H9 (cell line): ENCODE measurements around the gene CREB5. TPM values are rescaled to one million over a fixed set of nuclear protein-coding genes. Genes with fewer than 3 reads are reported as not detected.

Source experiments
- DNase-seq: peaks from one replicate; pipeline ENCODE4 v3.0.0-alpha.2; 2017
- H2AFZ ChIP-seq: one replicate; pipeline ENCODE4 v1.6.1; 2013; ENCODE audit warnings: mild to moderate bottlenecking, low read length, control low read depth, moderate library complexity
- H2AK5ac ChIP-seq: 2 replicates; pipeline ENCODE4 v1.6.1; 2013; ENCODE audit warnings: low read length, control low read depth, mixed read lengths; ENCODE audit not compliant: insufficient read length
- H2BK120ac ChIP-seq: one replicate; pipeline ENCODE4 v1.6.1; 2013; ENCODE audit warnings: low read depth, mild to moderate bottlenecking, low read length, control low read depth, inconsistent platforms; ENCODE audit not compliant: poor library complexity, severe bottlenecking
- H2BK12ac ChIP-seq: 2 replicates; pipeline ENCODE4 v1.6.1; 2013; ENCODE audit warnings: low read length, control low read depth, mixed read lengths, low read depth; ENCODE audit not compliant: insufficient read length
- H2BK15ac ChIP-seq: 2 replicates; pipeline ENCODE4 v1.6.1; 2013; ENCODE audit warnings: low read depth, low read length, control low read depth
- H2BK20ac ChIP-seq: one replicate; pipeline ENCODE4 v1.6.1; 2013; ENCODE audit warnings: low read depth, mild to moderate bottlenecking, low read length, control low read depth, inconsistent platforms; ENCODE audit not compliant: poor library complexity, severe bottlenecking
- H2BK5ac ChIP-seq: 2 replicates; pipeline ENCODE4 v1.6.1; 2013; ENCODE audit warnings: low read length, control low read depth, mixed read lengths; ENCODE audit not compliant: insufficient read length
- H3K14ac ChIP-seq: 2 replicates; pipeline ENCODE4 v1.6.1; 2013; ENCODE audit warnings: low read length, control low read depth; ENCODE audit not compliant: insufficient read depth
- H3K18ac ChIP-seq: 2 replicates; pipeline ENCODE4 v1.6.1; 2013; ENCODE audit warnings: low read depth, mild to moderate bottlenecking, mixed read lengths, low read length, control low read depth; ENCODE audit not compliant: insufficient read length
- H3K23ac ChIP-seq: 2 replicates; pipeline ENCODE4 v1.6.1; 2013; ENCODE audit warnings: low read length, control low read depth, mixed read lengths, low read depth; ENCODE audit not compliant: insufficient read length
- H3K23me2 ChIP-seq: 2 replicates; pipeline ENCODE4 v1.6.1; 2013; ENCODE audit warnings: low read depth, mild to moderate bottlenecking, mixed read lengths, low read length, control low read depth; ENCODE audit not compliant: insufficient read length, poor library complexity, severe bottlenecking
- H3K27ac ChIP-seq: 2 replicates; pipeline ENCODE4 v1.5.1; 2013; ENCODE audit warnings: low read length, control low read depth, mixed read lengths, low read depth; ENCODE audit not compliant: insufficient read length
- H3K27me3 ChIP-seq: 2 replicates; pipeline ENCODE4 v1.6.1; 2013; ENCODE audit warnings: low read length, control low read depth, inconsistent platforms; ENCODE audit not compliant: insufficient read depth
- H3K4ac ChIP-seq: 2 replicates; pipeline ENCODE4 v1.6.1; 2013; ENCODE audit warnings: low read depth, mild to moderate bottlenecking, control low read depth, inconsistent platforms, low read length, moderate library complexity
- H3K4me1 ChIP-seq: 2 replicates; pipeline ENCODE4 v1.6.1; 2013; ENCODE audit warnings: low read length, control low read depth, inconsistent platforms; ENCODE audit not compliant: insufficient read depth
- H3K4me2 ChIP-seq: 2 replicates; pipeline ENCODE4 v1.6.1; 2013; ENCODE audit warnings: low read length, control low read depth, mixed read lengths; ENCODE audit not compliant: insufficient read length, insufficient read depth
- H3K56ac ChIP-seq: 2 replicates; pipeline ENCODE4 v1.6.1; 2013; ENCODE audit warnings: low read depth, mild to moderate bottlenecking, mixed read lengths, low read length, control low read depth; ENCODE audit not compliant: insufficient read length
- H3K79me1 ChIP-seq: 2 replicates; pipeline ENCODE4 v1.6.1; 2013; ENCODE audit warnings: low read depth, mild to moderate bottlenecking, moderate library complexity, low read length, control low read depth, inconsistent platforms; ENCODE audit not compliant: insufficient read depth, poor library complexity, severe bottlenecking
- H3K79me2 ChIP-seq: 2 replicates; pipeline ENCODE4 v1.6.1; 2013; ENCODE audit warnings: low read length, control low read depth, inconsistent platforms; ENCODE audit not compliant: insufficient read depth
- H3K9ac ChIP-seq: 2 replicates; pipeline ENCODE4 v1.6.1; 2013; ENCODE audit warnings: low read length, control low read depth, mixed read lengths; ENCODE audit not compliant: insufficient read length; ENCODE audit errors: extremely low read depth
- H3K9me3 ChIP-seq: one replicate; pipeline ENCODE4 v1.6.1; 2013; ENCODE audit warnings: low read depth, low read length, inconsistent platforms; ENCODE audit not compliant: control insufficient read depth
- H3T11ph ChIP-seq: one replicate; pipeline ENCODE4 v1.6.1; 2013; ENCODE audit warnings: mild to moderate bottlenecking, low read length, control low read depth, inconsistent platforms
- H4K20me1 ChIP-seq: one replicate; pipeline ENCODE4 v1.6.1; 2013; ENCODE audit not compliant: control insufficient read depth, insufficient read length, insufficient read depth
- H4K5ac ChIP-seq: 2 replicates; pipeline ENCODE4 v1.6.1; 2013; ENCODE audit warnings: low read depth, mild to moderate bottlenecking, mixed read lengths, low read length, control low read depth; ENCODE audit not compliant: insufficient read length
- H4K8ac ChIP-seq: replicated peaks from 2 replicates; pipeline ENCODE4 v1.6.1; 2013; ENCODE audit warnings: low read length, control low read depth, mixed read lengths, low read depth; ENCODE audit not compliant: insufficient read length
- H4K91ac ChIP-seq: 2 replicates; pipeline ENCODE4 v1.6.1; 2013; ENCODE audit warnings: low read depth, mild to moderate bottlenecking, moderate library complexity, mixed read lengths, low read length, control low read depth; ENCODE audit not compliant: insufficient read length
- H3K27ac Mint-ChIP-seq, 3 experiments: 2 replicates in 2 of 3; 3 replicates in 1 of 3; pipeline ENCODE4 v1.8.0; 2020 to 2021; ENCODE audit warnings: mixed read lengths in 3 of 3, mild to moderate bottlenecking in 1 of 3, moderate library complexity in 1 of 3
- H3K27me3 Mint-ChIP-seq: 2 replicates; pipeline ENCODE4 v1.8.0; 2021; ENCODE audit warnings: low read depth, mild to moderate bottlenecking, moderate library complexity, mixed read lengths
- H3K36me3 Mint-ChIP-seq, 3 experiments: 2 replicates in 2 of 3; 3 replicates in 1 of 3; pipeline ENCODE4 v1.8.0; 2020 to 2021; ENCODE audit warnings: low read depth in 3 of 3, mixed read lengths in 3 of 3; ENCODE audit not compliant: insufficient read depth in 1 of 3
- H3K4me1 Mint-ChIP-seq, 2 experiments: 2 replicates each; pipeline ENCODE4 v1.8.0; 2020; ENCODE audit warnings: mixed read lengths in 2 of 2
- H3K4me3 Mint-ChIP-seq, 2 experiments: 2 replicates in 1 of 2; 3 replicates in 1 of 2; pipeline ENCODE4 v1.8.0; 2020 to 2021; ENCODE audit warnings: mild to moderate bottlenecking in 2 of 2, mixed read lengths in 2 of 2, moderate library complexity in 1 of 2
- H3K9me3 Mint-ChIP-seq, 2 experiments: 2 replicates in 1 of 2; 3 replicates in 1 of 2; pipeline ENCODE4 v1.8.0; 2020; ENCODE audit warnings: mild to moderate bottlenecking in 2 of 2, mixed read lengths in 2 of 2, moderate library complexity in 1 of 2
- WGBS: extraction: QIAGEN DNeasy Blood & Tissue Kit; methylation state at CpG from one replicate; pipeline ENCODE4 v1.1.7; 2013; ENCODE audit warnings: missing lambda C conversion rate, low lambda C conversion rate, mixed read lengths; ENCODE audit not compliant: insufficient read length; ENCODE audit errors: extremely low coverage; 5-methylcytosine and 5-hydroxymethylcytosine counted together
- total RNA-seq: library from RNA; stranded (reverse); gene quantifications from 2 replicates; pipeline ENCODE4 v1.2.1, GENCODE V29; 2021
- TF ChIP-seq, protein P1 (sequence below): fragments of 200-600 bp; sonication (generic); conservative IDR thresholded peaks from 3 replicates; pipeline ENCODE4 v1.8.0; 2021; ENCODE audit warnings: antibody characterized with exemption, mild to moderate bottlenecking

The CREB5 gene
- total RNA-seq, 1 experiment from 2014 or later = 4.0 TPM

GRCh38 chr7:28800150-28800549, 387.8 kb downstream of the CREB5 start:
- Histone ChIP-seq H3K56ac (no peak overlapping the region), H2BK20ac (no peak overlapping the region), H2BK12ac (no peak overlapping the region), H4K20me1 (no peaks in the 10 kb centered on the region), H4K91ac (no peak overlapping the region), H3K23me2 (no peaks in the 10 kb centered on the region), H2BK15ac (no peak overlapping the region), H2AFZ (no peak overlapping the region), H2AK5ac (no peak overlapping the region), H3K79me2 (no peaks in the 10 kb centered on the region), H2BK120ac (no peak overlapping the region), H3K4ac (no peak overlapping the region), H3K9ac (no peak overlapping the region), H4K8ac (no peak overlapping the region), H3K9me3 (no peaks in the 10 kb centered on the region), H3K18ac (no peak overlapping the region), H3K23ac (no peak overlapping the region), H3K27me3 (no peaks in the 10 kb centered on the region), H3K79me1 (no peaks in the 10 kb centered on the region), H3K4me2 (no peak overlapping the region), H3K4me1 (no peaks in the 10 kb centered on the region), H2BK5ac (no peak overlapping the region), H3T11ph (no peak overlapping the region), H4K5ac (no peak overlapping the region), H3K27ac (no peak overlapping the region), H3K14ac (no peak overlapping the region)
- H3K36me3 Mint-ChIP-seq = no peaks in the 10 kb centered on the region; a peak in 1 of 7 replicates
- peaks cover 3% of the 10 kb centered on the region for H3K27me3 Mint-ChIP-seq
- no peak for DNase-seq
- TF ChIP-seq, protein P1, sequence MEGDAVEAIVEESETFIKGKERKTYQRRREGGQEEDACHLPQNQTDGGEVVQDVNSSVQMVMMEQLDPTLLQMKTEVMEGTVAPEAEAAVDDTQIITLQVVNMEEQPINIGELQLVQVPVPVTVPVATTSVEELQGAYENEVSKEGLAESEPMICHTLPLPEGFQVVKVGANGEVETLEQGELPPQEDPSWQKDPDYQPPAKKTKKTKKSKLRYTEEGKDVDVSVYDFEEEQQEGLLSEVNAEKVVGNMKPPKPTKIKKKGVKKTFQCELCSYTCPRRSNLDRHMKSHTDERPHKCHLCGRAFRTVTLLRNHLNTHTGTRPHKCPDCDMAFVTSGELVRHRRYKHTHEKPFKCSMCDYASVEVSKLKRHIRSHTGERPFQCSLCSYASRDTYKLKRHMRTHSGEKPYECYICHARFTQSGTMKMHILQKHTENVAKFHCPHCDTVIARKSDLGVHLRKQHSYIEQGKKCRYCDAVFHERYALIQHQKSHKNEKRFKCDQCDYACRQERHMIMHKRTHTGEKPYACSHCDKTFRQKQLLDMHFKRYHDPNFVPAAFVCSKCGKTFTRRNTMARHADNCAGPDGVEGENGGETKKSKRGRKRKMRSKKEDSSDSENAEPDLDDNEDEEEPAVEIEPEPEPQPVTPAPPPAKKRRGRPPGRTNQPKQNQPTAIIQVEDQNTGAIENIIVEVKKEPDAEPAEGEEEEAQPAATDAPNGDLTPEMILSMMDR = no peak
- no peak overlapping the region for H3K4me3 Mint-ChIP-seq
- no CpG with 5 or more reads among the region's 7 CpGs for WGBS
- H3K9me3 Mint-ChIP-seq = no peaks in the 10 kb centered on the region
- peaks cover 4 to 9% of the 10 kb centered on the region in 2 experiments; a peak in 3 of 4 replicates for H3K4me1 Mint-ChIP-seq
- no peak overlapping the region for H3K27ac Mint-ChIP-seq
